ENCODE data around the gene DMWD.

GRCh38 chr19:45801603-45802175 lies 9.0 kb upstream of the DMWD start:
- TF ChIP-seq CTCF (IDR thresholded peaks at IDR 0.05) (no peak), BHLHE40 (IDR thresholded peaks at IDR 0.05; ENCODE audit: low read depth, low read length) (no peak), POLR2A (IDR thresholded peaks at IDR 0.05; ENCODE audit: low read length) (no peak), MAZ (IDR thresholded peaks at IDR 0.05; ENCODE audit: borderline replicate concordance, low read depth, low read length) (no peak), JUN (IDR thresholded peaks at IDR 0.05) (no peak), RFX5 (IDR thresholded peaks at IDR 0.05) (no peak), NFE2L2 (conservative IDR thresholded peaks at IDR 0.05; ENCODE audit: low read length) (no peak), EP300 (IDR thresholded peaks at IDR 0.05) (no peak), HDAC2 (IDR thresholded peaks at IDR 0.05) (no peak), CHD4 (IDR thresholded peaks at IDR 0.05; ENCODE audit: borderline replicate concordance) (no peak), NR3C1 (IDR thresholded peaks at IDR 0.05) (no peak), CEBPB (IDR thresholded peaks at IDR 0.05) (no peak), HMGXB4 (CRISPR knock-in tag; IDR thresholded peaks at IDR 0.05; ENCODE audit: borderline replicate concordance) (no peak)

Data from A549 (cell line).